GM12874 (cell line): ENCODE measurements around the gene ATP11A.

ENCODE experiments used
- CTCF ChIP-seq: IDR thresholded peaks from 2 replicates; pipeline ENCODE4 v1.5.1; 2011; ENCODE audit warnings: low read depth, mild to moderate bottlenecking, control low read depth, low read length, moderate library complexity; ENCODE audit not compliant: insufficient read depth

The ATP11A gene

GRCh38 chr13:112903071-112903577, 213.3 kb downstream of the ATP11A start:
- TF ChIP-seq CTCF = no peak

- TF ChIP-seq CTCF = no peak
Observed at GRCh38 chr13:112903606-112904195, 213.9 kb downstream of the ATP11A start.

GRCh38 chr13:112904436-112904960, 214.7 kb downstream of the ATP11A start:
- no peak for TF ChIP-seq CTCF

GRCh38 chr13:112905086-112905485, 215.2 kb downstream of the ATP11A start:
- no peak for TF ChIP-seq CTCF

- TF ChIP-seq CTCF = no peak
Observed at GRCh38 chr13:112905619-112905989, 215.8 kb downstream of the ATP11A start.

- no peak for TF ChIP-seq CTCF
Observed at GRCh38 chr13:112905990-112906641, 216.3 kb downstream of the ATP11A start.

- no peak for TF ChIP-seq CTCF
Observed at GRCh38 chr13:112907286-112907685, 217.4 kb downstream of the ATP11A start.
